Measurements from ENCODE around the gene HOXC11. TPM values are rescaled to one million over a fixed set of nuclear protein-coding genes. Genes with fewer than 3 reads are reported as not detected.

Gene HOXC11
- total RNA-seq, 1 donor from 2014 or later = 1.7 TPM

GRCh38 chr12:53942467-53942997, 30.4 kb upstream of the HOXC11 start:
- DNase-seq (ENCODE audit: low spot score) = no peak

- DNase-seq (ENCODE audit: low spot score) = no peak
These were observed 28.7 kb upstream of the HOXC11 start for GRCh38 chr12:53944209-53944608.

DNA sequence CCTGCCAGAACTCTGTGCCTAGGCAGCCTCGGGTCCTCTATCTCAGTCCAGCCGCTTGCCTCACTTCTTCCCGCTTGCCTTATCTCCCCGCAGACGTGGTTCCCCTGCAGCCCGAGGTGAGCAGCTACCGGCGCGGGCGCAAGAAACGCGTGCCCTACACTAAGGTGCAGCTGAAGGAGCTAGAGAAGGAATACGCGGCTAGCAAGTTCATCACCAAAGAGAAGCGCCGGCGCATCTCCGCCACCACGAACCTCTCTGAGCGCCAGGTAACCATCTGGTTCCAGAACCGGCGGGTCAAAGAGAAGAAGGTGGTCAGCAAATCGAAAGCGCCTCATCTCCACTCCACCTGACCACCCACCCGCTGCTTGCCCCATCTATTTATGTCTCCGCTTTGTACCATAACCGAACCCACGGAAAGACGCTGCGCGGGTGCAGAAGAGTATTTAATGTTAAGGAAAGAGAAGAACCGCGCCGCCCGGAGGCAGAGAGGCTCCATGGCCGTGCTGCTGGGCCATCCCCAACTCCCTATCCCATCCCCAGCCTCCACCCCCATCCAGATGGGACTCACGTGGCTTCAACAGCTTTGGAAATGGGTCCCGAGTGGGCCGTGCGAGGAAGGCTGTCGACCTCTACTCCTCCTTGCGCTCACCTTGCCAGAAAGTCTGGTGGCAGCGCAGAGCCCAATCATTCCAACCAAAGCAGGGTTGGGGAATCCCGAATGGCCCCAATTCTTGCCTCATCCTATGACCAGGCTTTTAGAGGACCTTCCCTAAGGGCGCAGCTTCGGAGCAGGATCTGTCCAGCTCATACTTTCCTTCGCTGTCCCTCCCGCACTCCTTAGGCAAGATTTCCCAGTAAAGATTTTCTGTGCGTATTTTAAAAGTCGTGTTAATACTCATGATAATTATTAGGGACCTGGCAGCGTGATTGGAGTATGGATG, 27.7 kb upstream of the HOXC11 start:
- DNase-seq (ENCODE audit: low spot score) = no peak

- DNase-seq (ENCODE audit: low spot score) = no peak
These were observed 25.2 kb upstream of the HOXC11 start for GRCh38 chr12:53947743-53948142.

DNA sequence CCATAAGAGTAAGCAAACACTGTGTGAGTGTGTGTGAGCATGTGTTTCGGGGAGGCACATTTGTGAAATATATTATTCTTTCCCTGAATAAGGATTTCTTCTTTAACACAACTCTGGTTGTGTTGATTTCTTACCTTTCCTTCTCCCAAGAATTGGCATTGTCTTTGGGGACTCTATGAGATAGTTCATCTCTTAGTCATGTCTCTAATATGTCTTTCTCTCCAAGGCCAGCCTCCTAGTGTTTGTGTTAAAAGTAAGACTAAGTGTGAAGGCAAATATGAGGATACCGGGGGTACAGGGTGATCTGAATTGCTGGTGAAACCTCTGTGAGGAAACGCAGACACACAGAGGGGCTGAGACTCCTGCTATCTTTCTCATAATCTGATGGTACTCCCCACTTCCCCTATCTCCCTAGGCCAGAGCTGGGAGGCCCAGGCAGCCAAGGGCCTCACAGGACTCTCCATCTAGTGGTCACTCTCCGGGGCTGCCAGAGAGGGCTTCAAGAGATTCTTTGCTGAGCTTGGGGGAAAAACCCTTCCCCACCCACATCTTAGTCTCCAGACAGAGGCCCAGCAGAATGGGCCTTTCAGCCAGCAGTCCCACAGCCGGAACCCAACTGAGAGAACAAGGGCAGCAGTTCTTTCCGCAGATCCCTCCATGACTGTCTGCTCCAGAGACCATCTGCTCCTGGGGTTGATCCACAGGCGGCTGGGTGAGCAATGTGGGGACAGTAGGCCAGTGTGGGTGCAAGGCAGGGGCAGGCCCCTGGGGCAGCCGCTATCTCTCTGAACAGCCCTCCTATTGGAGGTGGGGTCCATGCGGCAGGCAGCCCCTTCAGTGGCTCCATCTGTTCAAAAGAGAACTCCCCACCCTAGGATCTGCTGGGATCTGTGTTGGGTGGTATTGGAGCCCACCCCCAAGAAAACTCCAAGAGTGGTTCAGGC, 24.0 kb upstream of the HOXC11 start:
- no peak for DNase-seq (ENCODE audit: low spot score)

- DNase-seq (ENCODE audit: low spot score) = no peak
These were observed 23.1 kb upstream of the HOXC11 start for GRCh38 chr12:53949631-53950436.

DNA sequence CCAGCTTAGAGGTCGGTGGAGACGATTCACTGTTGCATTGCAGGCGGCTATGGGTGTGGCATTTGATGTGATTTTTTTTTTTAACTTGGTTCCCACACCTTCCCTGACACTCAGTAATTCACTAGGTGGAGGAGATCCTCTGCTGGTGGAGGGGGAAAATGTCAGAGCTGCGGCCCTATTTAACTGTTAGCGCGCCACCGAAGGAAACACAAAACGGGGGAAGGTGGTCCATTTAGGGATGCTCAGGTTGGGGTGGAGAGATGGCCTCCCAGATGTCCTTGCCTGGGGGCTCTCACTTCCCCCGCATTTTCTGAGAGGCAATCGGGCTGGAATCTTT, 22.5 kb upstream of the HOXC11 start:
- no peak for DNase-seq (ENCODE audit: low spot score)

GRCh38 chr12:53950789-53951576, 21.9 kb upstream of the HOXC11 start:
- no peak for DNase-seq (ENCODE audit: low spot score)

GRCh38 chr12:53951577-53952334, 21.2 kb upstream of the HOXC11 start:
- DNase-seq (ENCODE audit: low spot score) = no peak

- no peak for DNase-seq (ENCODE audit: low spot score)
These were observed 20.6 kb upstream of the HOXC11 start for GRCh38 chr12:53952335-53952694.

DNA sequence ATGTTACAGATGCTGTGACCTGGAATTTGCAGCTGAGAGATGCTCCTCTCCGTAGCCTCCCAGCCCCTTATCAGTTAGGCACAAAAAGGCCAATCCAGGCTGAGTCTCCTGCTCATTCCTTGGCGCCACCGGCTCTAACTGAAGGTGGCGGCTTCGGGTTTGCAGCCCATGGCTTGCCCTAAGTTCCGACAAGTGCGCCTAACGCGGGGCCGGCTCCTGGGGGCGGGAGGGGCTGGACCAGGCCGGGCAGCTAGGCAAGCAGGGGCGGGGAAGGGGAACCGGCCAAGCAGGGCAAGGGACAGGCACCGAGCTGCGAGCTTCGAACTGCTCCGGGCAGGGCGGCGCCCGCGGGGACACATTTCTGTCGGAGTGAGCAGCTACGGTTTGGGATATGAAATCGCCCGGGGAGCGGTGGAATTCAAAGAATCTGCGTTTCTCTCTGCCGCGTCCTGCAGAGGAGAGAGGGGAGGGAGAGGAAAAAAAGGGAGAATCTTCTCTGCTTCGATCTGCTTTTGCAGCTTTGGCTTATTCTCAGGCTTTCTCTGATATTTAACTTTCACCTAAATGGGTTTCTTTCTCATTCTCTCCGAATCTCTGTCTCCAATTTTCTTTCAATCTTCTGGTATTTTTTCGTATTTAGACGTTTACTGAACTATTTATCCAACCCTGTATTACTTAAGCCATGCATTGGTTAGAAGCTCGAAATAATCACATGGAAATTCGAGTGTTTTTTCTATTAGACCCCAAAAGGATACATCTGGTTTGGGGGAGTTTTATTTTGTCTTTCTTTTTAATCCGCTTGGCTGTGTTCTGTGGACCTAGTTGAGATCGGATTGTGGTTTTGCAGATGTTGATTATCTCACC, 19.8 kb upstream of the HOXC11 start:
- no peak for DNase-seq (ENCODE audit: low spot score)

DNA sequence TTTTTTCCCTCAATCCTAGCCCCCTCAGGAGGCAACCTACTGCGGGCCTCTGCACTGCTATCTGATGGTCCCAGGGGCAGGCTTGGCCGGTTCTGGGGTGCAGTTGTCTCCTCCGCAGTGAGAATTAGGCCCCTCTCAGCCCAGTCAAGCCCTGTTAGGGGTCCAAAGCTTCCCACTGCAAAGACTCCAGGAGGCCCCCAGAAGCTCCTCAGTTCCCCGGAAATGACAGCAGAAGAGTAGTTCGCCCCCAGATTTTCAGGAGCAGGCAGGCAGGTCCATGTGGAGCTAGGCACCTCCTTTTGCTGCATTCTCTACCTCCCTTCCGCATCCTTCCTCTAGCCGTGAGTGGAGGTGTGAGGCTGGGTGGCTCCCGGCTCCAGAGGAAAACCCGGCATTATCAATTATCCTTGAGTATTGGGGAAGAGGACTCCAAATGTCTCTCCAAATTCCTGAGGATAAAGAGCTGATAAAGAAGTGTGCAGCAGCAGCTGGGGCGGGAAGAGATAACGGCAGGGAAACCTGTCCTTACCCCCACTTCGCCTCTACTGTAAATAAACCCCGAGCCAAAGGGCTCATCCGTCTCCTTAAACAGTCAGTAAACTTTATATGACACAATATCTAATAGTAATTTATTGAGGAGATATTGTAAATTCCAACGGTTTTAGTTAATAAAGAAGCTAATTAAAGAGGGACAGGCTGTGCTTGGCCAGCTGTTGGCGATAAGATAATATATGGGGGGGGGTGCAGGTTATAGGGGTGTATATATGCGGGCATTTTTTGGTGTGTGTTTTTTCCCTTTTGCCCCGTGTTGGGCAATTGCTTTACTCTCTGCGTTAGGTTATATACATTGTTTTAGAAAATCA, 18.9 kb upstream of the HOXC11 start:
- no peak for DNase-seq (ENCODE audit: low spot score)

GRCh38 chr12:53954694-53955035, 18.3 kb upstream of the HOXC11 start, which contains the start of gene HOXC12:
HOXC12 (plus strand) TSS chr12:53954903; CDS start chr12:53954930, 27 bp downstream.
- DNase-seq (ENCODE audit: low spot score) = no peak

GRCh38 chr12:53955036-53955775, 17.7 kb upstream of the HOXC11 start:
- no peak for DNase-seq (ENCODE audit: low spot score)

- no peak for DNase-seq (ENCODE audit: low spot score)
These were observed 17.1 kb upstream of the HOXC11 start for GRCh38 chr12:53955776-53956250.

GRCh38 chr12:53956251-53956887, 16.6 kb upstream of the HOXC11 start:
- DNase-seq (ENCODE audit: low spot score) = no peak
